ENCODE measurements around the gene MTG2. TPM values are rescaled to one million over a fixed set of nuclear protein-coding genes. Genes with fewer than 3 reads are reported as not detected.

The MTG2 gene
- total and polyA plus RNA-seq, 2 of the 4 experiments (the other 2 are of a cell fraction): 11.5 to 25.2 TPM

GRCh38 chr20:62192635-62193034 is 9.8 kb downstream of the MTG2 start:
- Histone ChIP-seq H3K23ac (ENCODE audit: low read depth, low read length) (no peak overlapping the region), H3K4me3 (ENCODE audit: insufficient read depth, low read depth, low read length) (no peak overlapping the region), H2BK120ac (ENCODE audit: low read depth, low read length) (no peak overlapping the region), H3K36me3 (ENCODE audit: control insufficient read depth, insufficient read depth, low read length) (peaks cover 27% of the 10 kb centered on the region), H2AK5ac (ENCODE audit: low read depth, low read length) (no peak overlapping the region), H2AFZ (replicated peaks; ENCODE audit: low read length, poor library complexity) (no peak overlapping the region), H3K9me1 (ENCODE audit: insufficient read depth, low read length) (no peaks in the 10 kb centered on the region; the same call in 1 of the 2 replicates), H4K20me1 (ENCODE audit: insufficient read depth, low read length) (peaks cover 21% of the 10 kb centered on the region; the same call in 1 of the 2 replicates), H3K4ac (ENCODE audit: low read depth, low read length) (no peak overlapping the region), H4K8ac (ENCODE audit: low read depth in 2 of 2, low read length in 2 of 2) (no peak overlapping the region), H3K9me3 (ENCODE audit: control insufficient read depth, insufficient read depth, low read length) (no peaks in the 10 kb centered on the region), H2BK5ac (ENCODE audit: low read depth, low read length, poor library complexity, severe bottlenecking) (no peak overlapping the region), H3K79me1 (ENCODE audit: low read depth in 1 of 2, low read length in 2 of 2) (peaks cover 11 to 53% of the 10 kb centered on the region in 2 experiments), H4K5ac (ENCODE audit: low read depth, low read length) (no peak overlapping the region), H2BK15ac (ENCODE audit: low read depth, low read length) (no peak overlapping the region), H3K9ac (ENCODE audit: low read depth, low read length) (no peak overlapping the region), H4K91ac (ENCODE audit: insufficient read depth, low read depth, low read length) (no peak overlapping the region), H3K4me1 (ENCODE audit: control insufficient read depth, insufficient read depth, low read length) (no peaks in the 10 kb centered on the region), H3K27ac (ENCODE audit: insufficient read depth, low read length) (no peak overlapping the region), H2AK9ac (replicated peaks; ENCODE audit: low read depth, low read length, poor library complexity) (no peak overlapping the region), H3K27me3 (ENCODE audit: control insufficient read depth, insufficient read depth, low read length) (no peaks in the 10 kb centered on the region), H3K4me2 (ENCODE audit: low read depth, low read length) (no peak overlapping the region), H2BK20ac (ENCODE audit: low read depth, low read length) (no peak overlapping the region), H3K14ac (replicated peaks; ENCODE audit: low read depth, low read length) (no peak overlapping the region), H3K18ac (ENCODE audit: low read depth, low read length) (no peak overlapping the region), H3K56ac (ENCODE audit: extremely low read depth, insufficient read depth, low read length) (no peak overlapping the region)
- dilution Hi-C loops (cut with HindIII; ENCODE audit: low sequenced_read_pairs, unreplicated experiment) (no loop called here), intact Hi-C loops (cut with micrococcal nuclease) (no loop called here), in situ Hi-C loops (cut with MboI; ENCODE audit: low sequenced_read_pairs) (no loop called here)
- ATAC-seq (ENCODE audit: low read depth) (no peak), DNase-seq (no peak)
- no CpG with 5 or more reads among the region's 10 CpGs for WGBS, 2 experiments (ENCODE audit: extremely low coverage in 2 of 2, insufficient read length in 1 of 2)
- POLR2A ChIA-PET (ENCODE audit: unreplicated experiment): no interaction called here
- BruUV-seq (replicated peaks): no TSS peak
- TF ChIP-seq USF2 (IDR thresholded peaks at IDR 0.05; ENCODE audit: low read depth, low read length) (no peak), MXI1 (IDR thresholded peaks at IDR 0.05; ENCODE audit: borderline replicate concordance, low read depth, low read length) (no peak), RAD21 (IDR thresholded peaks at IDR 0.05; ENCODE audit: low read length) (no peak), MAFK (IDR thresholded peaks at IDR 0.05; ENCODE audit: low read depth, low read length) (no peak), SMC3 (IDR thresholded peaks at IDR 0.05; ENCODE audit: low read depth, low read length) (no peak), CTCF (conservative IDR thresholded peaks at IDR 0.05; ENCODE audit: low read depth, low read length) (no peak), RFX5 (IDR thresholded peaks at IDR 0.05; ENCODE audit: low read depth, low read length) (no peak), NFE2L2 (IDR thresholded peaks at IDR 0.05; ENCODE audit: low read depth, low read length) (no peak), ELK1 (IDR thresholded peaks at IDR 0.05; ENCODE audit: borderline replicate concordance, low read depth, low read length) (no peak)
- CTCF ChIA-PET: no interaction called here

Measured in IMR-90 (cell line).